Keratinocyte (primary cell): Measurements from ENCODE around the gene COMMD9. TPM values are rescaled to one million over a fixed set of nuclear protein-coding genes. Genes with fewer than 3 reads are reported as not detected.
A peak's percentile ranks its signal among the peaks of the same experiment; 100 is the strongest.

Source experiments
- DNase-seq: peaks from one replicate; pipeline ENCODE4 v3.0.0-alpha.2; 2011; ENCODE audit warnings: low read depth, missing footprints, low spot score
- FAIRE-seq: peaks from 2 replicates; lab custom pipeline; 2011; peaks lifted over from hg19 to GRCh38; lab: Jason Lieb, UNC
- H2AFZ ChIP-seq: 2 replicates; pipeline ENCODE4 v1.6.0; 2012; ENCODE audit warnings: low read length, control low read depth, inconsistent platforms; ENCODE audit not compliant: control insufficient read depth
- H3K27ac ChIP-seq: 2 replicates; pipeline ENCODE4 v1.5.1; 2011; ENCODE audit warnings: low read length; ENCODE audit not compliant: control insufficient read depth, insufficient read depth
- H3K27me3 ChIP-seq: 3 replicates; pipeline ENCODE4 v1.6.0; 2011; ENCODE audit warnings: low read length; ENCODE audit not compliant: control insufficient read depth, insufficient read depth; ENCODE audit errors: extremely low read depth
- H3K36me3 ChIP-seq, 2 experiments: 2 replicates in 1 of 2; 3 replicates in 1 of 2; pipeline ENCODE4 v1.5.1; 2011; ENCODE audit warnings: low read length in 2 of 2, mild to moderate bottlenecking in 1 of 2; ENCODE audit not compliant: control insufficient read depth in 2 of 2, insufficient read depth in 2 of 2; ENCODE audit errors: extremely low read depth in 1 of 2
- H3K4me1 ChIP-seq: 3 replicates; pipeline ENCODE4 v1.5.1; 2011; ENCODE audit warnings: low read length; ENCODE audit not compliant: control insufficient read depth, insufficient read depth; ENCODE audit errors: extremely low read depth
- H3K4me2 ChIP-seq: 3 replicates; pipeline ENCODE4 v1.6.0; 2011; ENCODE audit warnings: low read depth, low read length; ENCODE audit not compliant: control insufficient read depth, insufficient read depth; ENCODE audit errors: extremely low read depth
- H3K4me3 ChIP-seq, 3 experiments: fragments of 200-600 bp in 1 of 3; sonication (generic) in 1 of 3; 2 replicates in 2 of 3; 3 replicates in 1 of 3; pipeline ENCODE4 v1.5.1; 2011 to 2016; ENCODE audit warnings: low read length in 3 of 3, mild to moderate bottlenecking in 3 of 3, control low read depth in 2 of 3, inconsistent platforms in 1 of 3, low read depth in 1 of 3, mixed read lengths in 1 of 3, mixed run types in 1 of 3, moderate library complexity in 1 of 3; ENCODE audit not compliant: control insufficient read depth in 2 of 3, insufficient read depth in 2 of 3; ENCODE audit errors: extremely low read depth in 1 of 3
- H3K79me2 ChIP-seq: 2 replicates; pipeline ENCODE4 v1.6.0; 2012; ENCODE audit warnings: low read length; ENCODE audit not compliant: control insufficient read depth, insufficient read depth
- H3K9ac ChIP-seq: 3 replicates; pipeline ENCODE4 v1.6.0; 2011; ENCODE audit warnings: low read length; ENCODE audit not compliant: control insufficient read depth, insufficient read depth; ENCODE audit errors: extremely low read depth
- H3K9me1 ChIP-seq: 3 replicates; pipeline ENCODE4 v1.6.0; 2011; ENCODE audit warnings: low read length; ENCODE audit not compliant: control insufficient read depth, insufficient read depth; ENCODE audit errors: extremely low read depth
- H3K9me3 ChIP-seq: 2 replicates; pipeline ENCODE4 v1.5.1; 2012; ENCODE audit warnings: low read depth, low read length; ENCODE audit not compliant: control insufficient read depth
- H4K20me1 ChIP-seq: 3 replicates; pipeline ENCODE4 v1.6.0; 2011; ENCODE audit warnings: low read length; ENCODE audit not compliant: control insufficient read depth, insufficient read depth; ENCODE audit errors: extremely low read depth
- CTCF ChIP-seq, 3 experiments: IDR thresholded peaks in 1 of 3; conservative IDR thresholded peaks in 1 of 3; optimal IDR thresholded peaks in 1 of 3; 2 replicates in 2 of 3; 3 replicates in 1 of 3; pipeline versions ENCODE3 to v1.5.1; 2011; ENCODE audit warnings: low read length in 3 of 3, mild to moderate bottlenecking in 3 of 3, moderate library complexity in 2 of 3, control low read depth in 1 of 3, inconsistent platforms in 1 of 3; ENCODE audit not compliant: insufficient read depth in 2 of 3; ENCODE audit errors: extremely low read depth in 1 of 3
- EZH2 ChIP-seq: IDR thresholded peaks from one replicate; pipeline ENCODE4 v1.6.1; 2012; ENCODE audit warnings: inconsistent platforms, mild to moderate bottlenecking, low read length, moderate library complexity
- dilution Hi-C: fragments of 300-500 bp; cut with MboI; formaldehyde crosslinking; loops from one replicate; pipeline ENCODE4 v1.7.0; 2020; ENCODE audit warnings: low sequenced_read_pairs; ENCODE audit not compliant: extremely low pct_ligation_motif_present
- polyA plus RNA-seq, 5 experiments: library from polyadenylated mRNA; depleted of rRNA in 3 of 5; stranded (reverse) in 3 of 5; stranded (forward) in 1 of 5; unstranded in 1 of 5; fragments of >200 nt; gene quantifications; 1 replicate in 1 of 5; 2 replicates in 3 of 5; 3 replicates in 1 of 5; pipeline versions ENCODE4 v1.2.1 to v1.2.3, GENCODE V29; 2011 to 2012; ENCODE audit warnings: missing spikeins in 2 of 5, low read depth in 1 of 5, low replicate concordance in 1 of 5

The COMMD9 gene
- polyA plus RNA-seq, 1 donor (not counting 4 experiments of a cell fraction or from before 2014, with no cell fraction given), result 52.6 TPM

- peak overlapping the region; percentile 45 for H2AFZ ChIP-seq
- dilution Hi-C loops, result no loop called here
- FAIRE-seq (peak; percentile 83), DNase-seq (peak; percentile 15)
- H3K27ac ChIP-seq, result no peak overlapping the region
- peaks cover 24% of the 10 kb centered on the region for H3K4me1 ChIP-seq
- TF ChIP-seq EZH2 (no peak), CTCF (optimal IDR thresholded peaks at IDR 0.05 in 1 of 3, IDR thresholded peaks at IDR 0.05 in 1 of 3, conservative IDR thresholded peaks at IDR 0.05 in 1 of 3; ENCODE audit: extremely low read depth in 1 of 3, insufficient read depth in 2 of 3, low read length in 3 of 3) (peak; percentile 80 to 84 (median 81))
- no peaks in the 10 kb centered on the region for H4K20me1 ChIP-seq
- no peaks in the 10 kb centered on the region for H3K27me3 ChIP-seq
- H3K9ac ChIP-seq, result peak overlapping the region; percentile 6
- no peaks in the 10 kb centered on the region for H3K9me1 ChIP-seq
- no peaks in the 10 kb centered on the region for H3K36me3 ChIP-seq
- peaks cover 2% of the 10 kb centered on the region for H3K9me3 ChIP-seq
- no peak overlapping the region for H3K4me3 ChIP-seq
- no peaks in the 10 kb centered on the region for H3K79me2 ChIP-seq
- H3K4me2 ChIP-seq, result peak overlapping the region; percentile 49
Measured at GRCh38 chr11:36258730-36259360, 30.4 kb downstream of the COMMD9 start.

- TF ChIP-seq EZH2 (no peak), CTCF (optimal IDR thresholded peaks at IDR 0.05 in 1 of 3, IDR thresholded peaks at IDR 0.05 in 1 of 3, conservative IDR thresholded peaks at IDR 0.05 in 1 of 3; ENCODE audit: extremely low read depth in 1 of 3, insufficient read depth in 2 of 3, low read length in 3 of 3) (no peak)
- Histone ChIP-seq H3K4me2 (no peak overlapping the region), H3K9ac (no peak overlapping the region), H3K27ac (no peak overlapping the region), H3K9me3 (peaks cover 2% of the 10 kb centered on the region), H2AFZ (no peak overlapping the region), H3K4me1 (peaks cover 32% of the 10 kb centered on the region), H3K79me2 (no peaks in the 10 kb centered on the region), H3K36me3 (no peaks in the 10 kb centered on the region), H3K4me3 (no peak overlapping the region), H3K9me1 (no peaks in the 10 kb centered on the region), H3K27me3 (no peaks in the 10 kb centered on the region), H4K20me1 (no peaks in the 10 kb centered on the region)
- DNase-seq (no peak), FAIRE-seq (no peak)
- dilution Hi-C loops, result no loop called here
Measured at GRCh38 chr11:36257351-36257750, 31.9 kb downstream of the COMMD9 start.
